T-helper 1 cell treated with Interleukin-12 subunit alpha and Interleukin-12 subunit beta and Interleukin-4 antibody, amounts not matched to agents 30 ng/mL and 1 ng/mL, for 36 hours (primary cell): ENCODE measurements around the gene QSOX2. TPM values are rescaled to one million over a fixed set of nuclear protein-coding genes. Genes with fewer than 3 reads are reported as not detected.

ENCODE experiments used
- intact Hi-C: fragments of 100-400 bp; cut with micrococcal nuclease; formaldehyde crosslinking; loops from one replicate; pipeline ENCODE4 v1.15.1; 2024
- total RNA-seq: library from RNA; stranded (reverse); gene quantifications from 2 replicates; pipeline ENCODE4 v1.2.3, GENCODE V29; 2022

Gene QSOX2
- total RNA-seq, 1 donor from 2014 or later = 16.0 TPM

DNA sequence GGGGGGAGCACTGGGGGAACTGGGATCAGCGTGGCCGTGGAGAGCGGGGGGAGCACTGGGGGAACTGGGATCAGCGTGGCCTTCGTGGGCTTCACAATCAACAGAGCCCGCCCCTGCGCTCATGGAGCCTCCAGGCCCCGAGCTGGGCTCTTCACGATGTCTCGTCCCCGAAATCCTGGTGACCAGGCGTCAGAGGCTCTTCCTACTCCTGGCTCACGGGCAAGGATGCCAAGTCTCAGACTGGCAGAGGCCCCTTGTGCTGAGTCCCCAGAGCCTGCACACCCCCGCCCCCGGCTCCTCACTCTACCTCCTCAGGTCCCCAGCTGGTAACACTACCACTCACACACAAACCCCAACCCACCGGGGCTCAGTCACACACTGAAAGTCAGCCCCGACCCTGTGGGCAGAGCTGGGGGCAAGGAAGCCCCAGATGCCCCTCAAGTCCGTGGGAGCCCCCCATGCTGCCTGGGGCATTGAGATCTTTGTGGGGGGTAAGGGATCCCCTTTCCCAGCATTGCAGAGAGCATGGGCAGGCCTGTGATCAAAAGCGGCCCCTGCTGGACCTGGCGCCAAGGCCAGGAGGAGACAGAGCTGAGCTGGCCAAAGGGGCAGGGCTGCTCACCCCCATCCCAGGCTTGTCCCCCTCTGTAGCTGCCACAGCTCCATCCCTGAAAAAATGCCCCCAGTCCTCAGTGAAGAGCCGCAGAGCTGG lies 67.4 kb downstream of the QSOX2 start:
- intact Hi-C loops = no loop called here

GRCh38 chr9:136177224-136177623 lies 68.4 kb downstream of the QSOX2 start:
- intact Hi-C loops = no loop called here

GRCh38 chr9:136175616-136176197 lies 69.9 kb downstream of the QSOX2 start:
- intact Hi-C loops = no loop called here

DNA sequence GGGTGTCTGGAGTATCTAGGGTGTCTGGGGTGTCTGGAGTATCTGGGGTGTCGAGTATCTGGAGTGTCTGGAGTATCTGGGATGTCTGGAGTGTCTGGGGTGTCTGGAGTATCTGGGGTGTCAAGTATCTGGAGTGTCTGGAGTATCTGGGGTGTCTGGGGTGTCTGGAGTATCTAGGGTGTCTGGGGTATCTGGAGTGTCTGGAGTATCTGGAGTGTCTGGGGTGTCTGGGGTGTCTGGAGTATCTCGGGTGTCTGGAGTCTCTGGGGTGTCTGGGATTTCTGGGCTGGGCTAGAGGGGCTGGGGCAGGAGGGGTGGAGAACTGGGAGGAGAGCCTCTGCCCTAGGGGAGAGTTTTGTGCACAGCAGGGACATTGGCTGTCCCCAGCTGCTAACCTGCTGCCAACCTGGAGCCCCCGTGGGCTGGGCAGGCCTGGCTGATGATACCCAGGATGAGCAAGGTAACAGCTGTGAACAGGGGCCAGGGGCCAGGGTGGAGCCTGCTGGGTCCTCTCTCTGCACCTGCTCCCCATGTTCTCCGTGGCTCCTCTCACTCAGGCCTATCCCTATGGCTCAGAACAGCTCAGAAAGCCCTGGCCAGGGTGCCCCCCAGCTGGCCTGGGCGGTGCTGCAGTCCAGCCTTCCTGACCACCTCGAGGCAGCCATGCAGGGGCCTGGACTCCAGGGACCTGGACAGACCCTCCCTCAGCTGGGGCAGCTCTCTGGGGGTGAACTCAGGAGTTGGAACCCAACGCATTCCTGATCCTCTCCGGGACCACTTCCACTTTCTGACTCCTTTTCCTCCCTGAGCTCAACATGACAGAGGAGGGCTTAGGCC lies 70.6 kb downstream of the QSOX2 start:
- intact Hi-C loops = loop anchor here (5.0 kb wide), 1 partner anchor 57 kb away; no protein-coding TSS in a partner anchor

DNA sequence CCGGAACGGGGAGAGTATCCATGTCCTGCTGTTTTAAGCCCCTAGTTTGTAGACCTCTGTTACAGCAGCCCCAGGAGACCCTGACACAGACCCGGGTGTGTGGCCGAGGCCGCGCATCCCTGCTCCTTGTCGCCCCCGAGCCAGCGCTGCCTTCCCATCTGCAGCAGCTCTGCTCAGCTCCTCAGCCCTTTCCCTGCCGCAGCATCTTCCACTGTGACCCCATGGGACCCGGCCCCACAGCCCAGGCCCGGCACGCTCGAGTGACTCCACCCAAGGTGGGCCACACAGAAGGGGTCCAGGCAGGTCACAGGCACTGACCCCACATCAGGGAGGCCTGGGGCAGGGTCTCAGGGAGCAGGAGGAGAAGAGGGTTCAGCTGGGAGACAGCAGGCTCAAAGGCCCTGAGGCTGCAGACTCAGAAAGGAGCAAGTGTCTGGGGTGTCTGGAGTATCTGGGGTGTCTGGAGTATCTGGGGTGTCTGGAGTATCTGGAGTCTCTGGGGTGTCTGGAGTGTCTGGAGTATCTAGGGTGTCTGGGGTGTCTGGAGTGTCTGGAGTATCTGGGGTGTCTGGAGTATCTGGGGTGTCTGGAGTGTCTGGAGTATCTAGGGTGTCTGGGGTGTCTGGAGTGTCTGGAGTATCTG lies 71.8 kb downstream of the QSOX2 start:
- intact Hi-C loops = loop anchor here (5.0 kb wide), 1 partner anchor 59 kb away; no protein-coding TSS in a partner anchor

- intact Hi-C loops = loop anchor here (5.0 kb wide), 1 partner anchor 60 kb away; no protein-coding TSS in a partner anchor
Measured at GRCh38 chr9:136172412-136173079, 73.1 kb downstream of the QSOX2 start.

DNA sequence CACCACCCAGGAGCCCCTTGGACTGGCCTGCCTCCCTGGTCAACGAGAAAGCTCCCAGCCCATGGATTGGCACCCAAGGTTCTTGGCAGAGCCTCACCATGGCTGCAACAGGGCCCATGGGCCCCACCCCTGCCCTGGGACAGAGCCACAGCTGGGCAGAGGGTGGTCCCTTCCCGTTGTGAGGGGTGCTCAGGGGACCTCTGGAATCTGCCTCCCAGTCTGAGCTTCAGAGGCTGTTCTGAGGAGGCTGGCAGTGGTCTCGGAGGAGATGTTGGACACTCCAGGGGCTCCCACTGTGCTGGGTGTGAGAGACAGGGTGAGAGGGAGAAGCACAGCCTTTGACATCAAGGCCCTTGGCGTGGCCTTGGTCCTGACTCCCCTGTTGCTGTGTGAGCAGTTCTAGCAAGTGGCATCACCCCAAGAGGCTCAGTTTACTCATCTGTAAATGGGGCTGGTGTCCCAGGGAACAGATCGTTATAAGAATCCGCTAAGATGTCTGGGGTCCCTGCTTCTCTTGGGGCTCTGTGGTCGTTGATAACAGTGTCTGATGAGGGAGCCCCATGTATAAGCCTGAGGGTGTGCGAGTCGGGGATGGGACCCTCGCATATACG lies 73.7 kb downstream of the QSOX2 start:
- intact Hi-C loops = loop anchor here (5.0 kb wide), 1 partner anchor 60 kb away; no protein-coding TSS in a partner anchor

GRCh38 chr9:136171009-136171800 lies 74.4 kb downstream of the QSOX2 start:
- intact Hi-C loops = loop anchor here (5.0 kb wide), 1 partner anchor 61 kb away; no protein-coding TSS in a partner anchor

- intact Hi-C loops = loop anchor here (1.0 to 5.0 kb wide), 3 partner anchors 62 to 113 kb away; no protein-coding TSS in a partner anchor
Measured at GRCh38 chr9:136170006-136170901, 75.4 kb downstream of the QSOX2 start.

- intact Hi-C loops = no loop called here
Measured at GRCh38 chr9:136169495-136169894, 76.1 kb downstream of the QSOX2 start.

DNA sequence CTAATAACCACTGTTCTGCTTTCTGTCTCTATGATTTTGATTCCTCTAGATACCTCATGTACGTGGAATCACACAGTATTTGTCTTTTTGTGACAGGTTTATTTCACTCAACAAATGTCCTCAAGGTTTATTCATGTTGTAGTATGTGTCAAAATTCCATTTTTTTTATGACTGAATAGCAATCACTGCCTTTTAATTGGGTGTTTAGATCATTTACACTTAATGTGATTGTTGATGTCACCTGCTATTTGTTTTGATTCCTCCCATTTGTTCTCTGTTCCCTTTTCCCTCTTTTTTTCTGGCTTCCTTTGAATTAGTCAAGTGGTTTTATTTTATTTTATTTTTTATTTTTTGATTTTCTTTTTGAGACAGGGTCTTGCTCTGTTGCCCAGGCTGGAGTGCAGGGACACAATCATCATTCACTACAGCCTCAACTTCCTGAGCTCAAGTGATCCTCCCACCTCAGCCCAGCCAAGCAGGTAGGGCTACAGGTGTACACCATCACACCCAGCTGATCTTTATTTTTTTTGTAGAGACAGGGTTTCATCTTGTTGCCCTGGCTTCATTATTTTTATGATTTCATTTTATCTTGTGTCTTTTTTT lies 82.3 kb downstream of the QSOX2 start:
- intact Hi-C loops = no loop called here

DNA sequence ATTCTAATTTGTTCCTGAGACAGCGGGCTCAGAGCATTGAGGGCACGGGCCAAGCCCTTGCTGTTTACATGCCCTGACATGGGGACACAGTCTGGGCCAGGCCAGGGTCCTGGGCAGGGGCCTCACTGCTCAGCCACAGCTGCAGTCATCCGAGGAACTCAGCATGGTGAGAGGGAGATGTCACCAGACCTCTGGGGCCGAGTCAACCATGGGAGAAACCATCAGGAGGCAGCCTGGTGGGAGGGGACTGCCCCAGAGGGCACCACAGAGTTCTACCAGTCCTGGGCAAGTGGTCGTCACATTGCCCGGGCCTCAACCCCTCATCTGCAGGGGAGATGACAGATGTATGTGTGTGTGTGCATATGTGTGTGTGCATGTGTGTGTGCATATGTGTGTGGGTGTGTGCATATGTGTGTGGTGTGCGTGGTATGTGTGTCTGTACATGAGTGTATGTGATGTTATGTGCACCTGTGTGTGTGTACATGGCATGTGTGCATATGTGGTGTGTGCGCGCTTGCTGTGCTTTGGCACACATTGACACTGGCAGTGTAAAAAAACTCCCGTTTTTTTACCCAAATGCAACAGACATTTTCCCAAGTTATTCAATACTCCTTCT lies 84.5 kb downstream of the QSOX2 start:
- intact Hi-C loops = no loop called here

DNA sequence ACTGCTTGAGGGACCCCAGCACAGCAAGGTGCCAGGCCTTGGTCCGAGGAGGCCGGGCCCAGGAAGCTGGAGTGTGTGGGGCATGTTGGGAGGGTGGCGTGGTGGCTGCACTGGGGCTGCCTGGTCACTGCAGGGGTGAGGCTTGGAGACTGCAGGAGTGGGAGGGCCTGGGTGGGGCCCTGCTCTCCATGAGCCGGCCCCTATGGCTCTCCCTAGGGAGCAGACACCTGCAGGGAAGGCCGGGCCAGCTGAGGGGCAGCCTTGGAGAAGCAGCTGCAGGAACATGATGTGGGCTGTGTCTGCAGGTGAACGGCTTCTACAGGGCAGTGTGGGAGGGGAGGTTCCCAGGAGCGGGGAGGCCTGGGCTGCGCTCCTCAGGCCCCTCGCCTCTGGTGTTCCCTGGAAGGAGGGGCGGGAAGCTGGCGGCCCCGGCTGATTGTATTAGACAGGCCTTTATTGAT lies 85.2 kb downstream of the QSOX2 start:
- intact Hi-C loops = no loop called here

DNA sequence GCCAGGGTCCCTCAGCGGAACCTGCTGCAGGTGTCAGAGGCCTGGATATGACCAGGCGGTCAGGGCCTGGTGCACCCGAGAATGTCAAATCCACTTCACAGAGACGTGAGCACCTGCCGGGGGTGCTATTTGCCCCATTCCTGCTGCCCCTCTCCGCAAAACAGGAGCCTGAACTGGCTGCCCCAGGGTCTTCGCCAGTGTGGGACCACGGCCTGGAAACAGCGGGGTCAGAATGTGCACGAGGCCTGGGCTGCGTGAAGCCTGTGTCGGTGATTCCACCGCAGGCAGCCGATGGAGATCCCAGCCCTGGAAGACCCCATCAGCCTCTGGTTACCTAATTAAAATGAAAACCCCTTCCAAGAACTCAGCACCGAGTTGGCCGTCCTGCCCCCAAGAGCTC lies 85.8 kb downstream of the QSOX2 start:
- intact Hi-C loops = no loop called here

DNA sequence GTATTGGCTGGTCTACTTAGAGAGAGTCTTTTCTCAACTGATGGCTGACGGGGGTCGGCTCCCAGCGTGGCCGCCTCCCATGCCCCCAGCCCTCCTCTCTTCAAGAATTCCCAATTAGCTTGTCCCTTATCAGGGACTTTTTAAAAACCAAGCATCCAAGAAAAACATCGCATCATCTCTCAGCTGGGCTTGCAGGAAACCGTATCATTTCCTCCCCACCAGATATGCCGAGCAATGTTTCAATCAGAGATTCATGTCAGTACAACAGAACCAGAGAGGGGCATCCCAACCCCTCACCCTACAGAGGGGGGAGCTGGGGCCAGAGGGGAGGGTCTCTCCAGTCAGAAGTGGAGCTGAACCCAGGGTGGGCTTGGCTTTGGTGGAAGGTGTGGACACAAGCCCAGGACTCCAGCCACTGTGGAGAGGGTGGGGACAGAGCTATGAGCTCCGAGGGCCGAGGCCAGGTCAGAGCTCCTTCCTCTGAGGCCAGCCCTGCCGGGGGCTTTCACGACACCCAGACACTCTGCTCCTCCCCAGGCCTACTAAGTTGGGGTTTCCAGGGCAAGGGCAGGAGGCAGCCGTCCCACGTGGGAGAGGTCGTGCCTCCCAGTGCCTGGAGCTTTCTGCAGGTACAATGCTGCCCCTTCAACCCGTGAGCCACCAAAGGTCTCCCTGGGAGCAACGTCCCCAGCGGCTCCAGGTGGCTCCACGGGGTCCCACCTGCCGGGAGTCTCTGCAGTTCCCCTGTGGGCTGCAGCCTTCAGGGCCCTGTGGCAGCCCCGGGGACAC lies 87.9 kb downstream of the QSOX2 start:
- intact Hi-C loops = no loop called here
